Smooth muscle cell (in vitro differentiated cells): Measurements from ENCODE around the gene TEDDM1. TPM values are rescaled to one million over a fixed set of nuclear protein-coding genes. Genes with fewer than 3 reads are reported as not detected.

ENCODE experiments used
- DNase-seq: peaks from one replicate; lab custom pipeline; 2025; ENCODE audit not compliant: unreplicated experiment; lab: John Stamatoyannopoulos, UW
- H2AFZ ChIP-seq: fragments of 200-600 bp; sonication (generic); 2 replicates; pipeline ENCODE4 v1.6.0; 2016; ENCODE audit warnings: antibody characterized with exemption, low read depth, mild to moderate bottlenecking
- H3F3A ChIP-seq: fragments of 200-600 bp; sonication (generic); 2 replicates; pipeline ENCODE4 v1.6.0; 2017; ENCODE audit warnings: antibody characterized with exemption, low read depth
- H3K27ac ChIP-seq: fragments of 200-600 bp; sonication (generic); 2 replicates; pipeline ENCODE4 v1.5.1; 2016; ENCODE audit warnings: low read depth, mild to moderate bottlenecking
- H3K27me3 ChIP-seq: fragments of 200-600 bp; sonication (generic); 2 replicates; pipeline ENCODE4 v1.6.1; 2016; ENCODE audit warnings: low read depth, mild to moderate bottlenecking
- H3K36me3 ChIP-seq: fragments of 200-600 bp; sonication (generic); 2 replicates; pipeline ENCODE4 v1.5.1; 2016; ENCODE audit warnings: low read depth
- H3K4me1 ChIP-seq: fragments of 200-600 bp; sonication (generic); 2 replicates; pipeline ENCODE4 v1.5.1; 2016; ENCODE audit warnings: low read depth
- H3K4me2 ChIP-seq: fragments of 200-600 bp; sonication (generic); 2 replicates; pipeline ENCODE4 v1.6.0; 2016; ENCODE audit warnings: mild to moderate bottlenecking
- H3K4me3 ChIP-seq: fragments of 200-600 bp; sonication (generic); 2 replicates; pipeline ENCODE4 v1.5.1; 2016; ENCODE audit warnings: mild to moderate bottlenecking
- H3K79me2 ChIP-seq: fragments of 200-600 bp; sonication (generic); 2 replicates; pipeline ENCODE4 v1.6.0; 2016; ENCODE audit warnings: low read depth, mild to moderate bottlenecking
- H3K9ac ChIP-seq: fragments of 200-600 bp; sonication (generic); 2 replicates; pipeline ENCODE4 v1.6.0; 2016; ENCODE audit warnings: low read depth
- H3K9me3 ChIP-seq: fragments of 200-600 bp; sonication (generic); replicated peaks from 2 replicates; pipeline ENCODE4 v1.5.1; 2016; ENCODE audit warnings: low read depth
- H4K20me1 ChIP-seq: fragments of 200-600 bp; sonication (generic); 2 replicates; pipeline ENCODE4 v1.6.0; 2016; ENCODE audit warnings: low read depth
- WGBS: methylation state at CpG from one replicate; pipeline ENCODE4 v1.1.7; 2016; ENCODE audit warnings: low lambda C conversion rate; 5-methylcytosine and 5-hydroxymethylcytosine counted together
- polyA plus RNA-seq: library from polyadenylated mRNA; unstranded; fragments of >200 nt; fragmentation: Nextera tagmentation; extraction: Ambion mirVana; gene quantifications from 2 replicates; pipeline ENCODE4 v1.2.1, GENCODE V29; 2016
- total RNA-seq: library from RNA; depleted of rRNA; stranded (reverse); fragments of >200 nt; gene quantifications from 2 replicates; pipeline ENCODE4 v1.2.3, GENCODE V29; 2014
- TF ChIP-seq, protein P1 (sequence below): fragments of 200-600 bp; sonication (generic); IDR thresholded peaks from 2 replicates; pipeline ENCODE4 v1.5.1; 2017; ENCODE audit warnings: borderline replicate concordance, mild to moderate bottlenecking, antibody characterized with exemption; ENCODE audit not compliant: insufficient read depth, poor library complexity, severe bottlenecking

Gene TEDDM1
- total and polyA plus RNA-seq, 2 experiments from 2014 or later: not detected

DNA sequence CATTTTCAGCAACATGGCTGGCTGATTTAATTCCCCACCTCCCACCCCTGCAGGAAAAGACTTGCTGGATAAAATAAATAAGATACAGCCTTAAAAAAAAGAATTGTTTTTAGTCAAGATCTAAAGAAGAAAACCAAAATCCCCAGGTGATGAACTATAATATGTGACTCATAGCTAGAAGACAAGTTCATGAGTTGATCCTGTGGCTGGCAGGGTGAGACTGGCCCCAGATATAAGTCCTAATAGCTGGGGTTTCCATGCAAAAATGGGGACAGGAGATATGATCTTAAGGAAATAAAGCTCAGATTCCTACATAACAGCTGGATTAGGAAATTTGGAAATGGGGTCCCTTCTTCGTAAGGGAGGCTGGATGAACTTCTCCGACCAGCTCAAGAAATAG is 27.6 kb upstream of the TEDDM1 start:
- no peak for DNase-seq
- TF ChIP-seq, protein P1, sequence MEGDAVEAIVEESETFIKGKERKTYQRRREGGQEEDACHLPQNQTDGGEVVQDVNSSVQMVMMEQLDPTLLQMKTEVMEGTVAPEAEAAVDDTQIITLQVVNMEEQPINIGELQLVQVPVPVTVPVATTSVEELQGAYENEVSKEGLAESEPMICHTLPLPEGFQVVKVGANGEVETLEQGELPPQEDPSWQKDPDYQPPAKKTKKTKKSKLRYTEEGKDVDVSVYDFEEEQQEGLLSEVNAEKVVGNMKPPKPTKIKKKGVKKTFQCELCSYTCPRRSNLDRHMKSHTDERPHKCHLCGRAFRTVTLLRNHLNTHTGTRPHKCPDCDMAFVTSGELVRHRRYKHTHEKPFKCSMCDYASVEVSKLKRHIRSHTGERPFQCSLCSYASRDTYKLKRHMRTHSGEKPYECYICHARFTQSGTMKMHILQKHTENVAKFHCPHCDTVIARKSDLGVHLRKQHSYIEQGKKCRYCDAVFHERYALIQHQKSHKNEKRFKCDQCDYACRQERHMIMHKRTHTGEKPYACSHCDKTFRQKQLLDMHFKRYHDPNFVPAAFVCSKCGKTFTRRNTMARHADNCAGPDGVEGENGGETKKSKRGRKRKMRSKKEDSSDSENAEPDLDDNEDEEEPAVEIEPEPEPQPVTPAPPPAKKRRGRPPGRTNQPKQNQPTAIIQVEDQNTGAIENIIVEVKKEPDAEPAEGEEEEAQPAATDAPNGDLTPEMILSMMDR: no peak
- no peaks in the 10 kb centered on the region for H3K36me3 ChIP-seq
- H3K9me3 ChIP-seq: no peaks in the 10 kb centered on the region
- H3K27ac ChIP-seq: no peak overlapping the region
- H3K4me3 ChIP-seq: no peak overlapping the region
- no peaks in the 10 kb centered on the region for H4K20me1 ChIP-seq
- H3K27me3 ChIP-seq: no peaks in the 10 kb centered on the region
- 90% methylated on average over 2 of the region's 2 CpGs for WGBS
- H3F3A ChIP-seq: no peaks in the 10 kb centered on the region
- peaks cover 3% of the 10 kb centered on the region for H3K4me1 ChIP-seq
- H2AFZ ChIP-seq: no peak overlapping the region
- no peak overlapping the region for H3K4me2 ChIP-seq
- H3K9ac ChIP-seq: no peak overlapping the region
- no peaks in the 10 kb centered on the region for H3K79me2 ChIP-seq

DNA sequence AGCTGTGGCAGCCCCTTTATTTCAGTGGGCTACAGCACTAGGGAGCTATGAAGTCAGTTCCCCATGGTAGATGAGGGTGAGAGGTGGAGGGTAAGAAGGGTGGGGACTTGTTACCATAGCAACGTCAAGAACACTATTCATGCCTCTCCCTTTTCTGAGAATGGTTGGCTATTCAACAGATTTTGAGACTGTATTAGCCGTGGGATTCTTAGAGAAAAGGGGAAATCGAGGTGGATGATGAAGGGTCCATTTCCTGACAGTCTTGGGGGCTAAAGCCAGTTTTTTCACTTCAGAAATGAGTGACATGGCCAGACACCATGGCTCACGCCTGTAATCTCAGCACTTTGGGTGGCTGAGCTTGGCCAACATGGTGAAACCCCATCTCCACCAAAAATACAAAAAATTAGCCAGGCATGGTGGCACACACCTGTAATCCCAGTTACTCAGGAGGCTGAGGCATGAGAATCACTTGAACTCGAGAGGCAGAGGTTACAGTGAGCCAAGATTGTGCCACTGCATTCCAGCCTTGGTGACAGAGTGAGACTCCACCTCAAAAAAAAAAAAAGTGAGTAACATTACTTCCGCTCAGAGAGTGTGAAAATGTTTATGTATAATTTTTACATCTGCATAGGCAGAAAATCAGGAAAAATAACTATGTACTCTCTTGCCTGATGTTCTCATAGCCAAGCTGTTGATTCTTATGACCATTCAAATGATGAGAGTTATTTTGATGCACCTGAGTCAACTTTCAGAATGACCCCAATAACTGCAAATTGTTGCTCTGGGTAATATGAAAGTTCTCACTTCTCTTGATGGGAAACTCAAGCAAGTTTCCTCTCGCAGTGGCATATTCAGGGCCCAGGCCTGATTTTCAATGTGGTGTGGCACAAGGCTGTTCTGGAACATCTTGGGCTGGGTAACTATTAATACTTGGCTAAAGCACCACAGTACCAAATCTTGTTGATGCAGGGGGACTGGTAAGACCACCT is 26.3 kb upstream of the TEDDM1 start:
- Histone ChIP-seq H3K36me3 (no peaks in the 10 kb centered on the region), H3K27ac (no peak overlapping the region), H3K4me1 (peaks cover 3% of the 10 kb centered on the region), H3K9me3 (no peaks in the 10 kb centered on the region), H3K9ac (no peak overlapping the region), H3K27me3 (no peaks in the 10 kb centered on the region), H2AFZ (no peak overlapping the region), H3K79me2 (no peaks in the 10 kb centered on the region), H3F3A (no peaks in the 10 kb centered on the region), H3K4me3 (no peak overlapping the region), H3K4me2 (no peak overlapping the region), H4K20me1 (no peaks in the 10 kb centered on the region)
- WGBS: 86% methylated on average over 7 of the region's 7 CpGs
- TF ChIP-seq, protein P1: no peak
- no peak for DNase-seq

DNA sequence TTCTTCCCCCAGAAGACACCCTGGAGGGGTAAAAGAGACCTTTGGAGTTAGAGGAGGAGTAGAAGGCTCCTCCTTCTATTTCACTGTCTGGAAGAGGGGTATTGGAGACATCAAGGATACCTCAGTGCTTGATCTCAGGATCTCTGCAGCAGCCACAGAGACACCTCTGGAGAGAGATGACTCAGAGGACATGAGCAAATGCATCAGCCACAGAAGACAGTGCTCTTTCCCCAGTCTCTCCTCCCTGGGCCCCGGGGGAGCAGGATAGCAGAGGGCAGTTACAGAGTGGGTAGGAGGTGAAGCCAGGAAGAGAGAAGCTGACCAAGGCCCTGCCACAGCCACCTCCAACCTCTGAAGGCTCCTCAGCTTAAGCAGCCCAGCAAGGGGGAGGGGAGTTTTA is 15.3 kb upstream of the TEDDM1 start:
- WGBS: 80% methylated on average over 1 of the region's 1 CpG
- no peak overlapping the region for H3K9ac ChIP-seq
- H3K36me3 ChIP-seq: no peaks in the 10 kb centered on the region
- TF ChIP-seq, protein P1: no peak
- no peak overlapping the region for H2AFZ ChIP-seq
- no peak overlapping the region for H3K4me2 ChIP-seq
- no peak overlapping the region for H3K27ac ChIP-seq
- H3K9me3 ChIP-seq: no peaks in the 10 kb centered on the region
- no peak overlapping the region for H3K4me3 ChIP-seq
- H3F3A ChIP-seq: no peaks in the 10 kb centered on the region
- H4K20me1 ChIP-seq: no peaks in the 10 kb centered on the region
- no peaks in the 10 kb centered on the region for H3K79me2 ChIP-seq
- H3K4me1 ChIP-seq: no peaks in the 10 kb centered on the region
- H3K27me3 ChIP-seq: peaks cover 6% of the 10 kb centered on the region
- no peak for DNase-seq
